Stomach smooth muscle (tissue), 2 donors: ENCODE results near the gene TNFRSF25.

Experiments used
- H3K27ac ChIP-seq: one replicate; pipeline ENCODE4 v1.7.0; 2013; ENCODE audit warnings: mild to moderate bottlenecking, low read length, inconsistent platforms
- H3K27me3 ChIP-seq, 2 donors: one replicate each; pipeline ENCODE4 v1.7.0; 2013; ENCODE audit warnings: low read length in 2 of 2; ENCODE audit not compliant: insufficient read depth in 2 of 2, control insufficient read depth in 1 of 2
- H3K36me3 ChIP-seq, 2 donors: one replicate each; pipeline ENCODE4 v1.7.0; 2013; ENCODE audit warnings: low read length in 2 of 2; ENCODE audit not compliant: control insufficient read depth in 2 of 2, insufficient read depth in 2 of 2
- H3K4me1 ChIP-seq: one replicate; pipeline ENCODE4 v1.7.0; 2013; ENCODE audit warnings: low read length; ENCODE audit not compliant: control insufficient read depth, insufficient read depth
- H3K4me3 ChIP-seq, 2 donors: one replicate each; pipeline ENCODE4 v1.7.0; 2013; ENCODE audit warnings: low read length in 2 of 2
- H3K9ac ChIP-seq, 2 donors: one replicate each; pipeline ENCODE4 v1.7.0; 2013; ENCODE audit warnings: low read length in 2 of 2, mild to moderate bottlenecking in 1 of 2
- H3K9me3 ChIP-seq, 2 donors: one replicate each; pipeline ENCODE4 v1.7.0; 2013; ENCODE audit warnings: low read length in 2 of 2; ENCODE audit not compliant: control insufficient read depth in 2 of 2
- donor health status: healthy.
- donor health status: Pancreatic carcinoma.

The TNFRSF25 gene

GRCh38 chr1:6486433-6487011, 20.5 kb upstream of the TNFRSF25 start:
- no peak overlapping the region for H3K4me3 ChIP-seq
- H3K9ac ChIP-seq, result no peak overlapping the region
- peaks cover 10 to 20% of the 10 kb centered on the region in 2 donors for H3K27me3 ChIP-seq

DNA sequence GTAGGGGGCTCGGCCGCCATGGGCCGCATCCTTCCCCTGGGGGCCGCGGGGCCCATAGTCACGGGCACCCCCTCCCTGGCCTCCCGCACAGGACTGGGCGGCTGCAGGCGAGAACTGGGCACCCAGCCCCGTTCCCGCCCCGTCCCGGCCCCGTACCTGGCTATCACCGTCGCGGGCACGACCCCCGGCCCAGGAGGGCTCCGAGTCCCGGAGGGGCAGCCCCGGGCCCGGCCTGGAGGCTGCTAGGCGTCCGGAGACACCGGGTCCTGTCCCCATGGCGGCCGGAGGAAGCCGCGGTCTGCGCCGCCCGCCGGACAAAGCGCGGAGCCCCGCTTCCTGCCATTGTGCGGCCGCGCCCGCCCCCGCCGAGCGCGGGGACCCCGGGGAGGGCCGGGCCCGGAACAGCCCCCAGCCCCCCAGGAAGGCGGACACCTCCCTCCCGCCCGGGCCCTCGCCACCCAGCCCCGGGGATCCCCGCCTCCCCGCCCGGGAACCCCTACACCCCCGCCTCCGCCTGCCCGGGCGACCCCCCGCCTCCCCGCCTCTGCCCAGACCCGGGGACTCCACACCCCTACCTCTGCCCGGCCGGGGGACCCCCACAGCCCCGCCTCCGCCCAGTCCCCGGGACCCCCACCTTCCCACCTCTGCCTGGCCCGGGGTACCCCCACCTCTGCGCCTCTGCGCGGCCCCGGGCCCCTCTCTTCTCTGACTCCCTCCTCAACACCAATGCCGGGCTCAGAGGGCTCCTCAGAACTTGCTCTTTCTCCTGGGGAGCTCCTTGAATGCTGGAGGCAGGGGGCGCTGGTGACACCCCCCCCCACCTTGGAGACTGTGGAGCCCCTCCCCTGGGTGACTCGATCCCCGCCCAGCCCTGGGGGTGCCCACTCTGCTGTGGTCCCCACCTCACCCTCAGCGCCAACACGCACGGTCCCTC, 19.5 kb upstream of the TNFRSF25 start:
- no peaks in the 10 kb centered on the region for H3K9me3 ChIP-seq
- H3K36me3 ChIP-seq, result no peaks in the 10 kb centered on the region
- H3K27me3 ChIP-seq, result peaks cover 10 to 20% of the 10 kb centered on the region in 2 donors
- no peak overlapping the region for H3K27ac ChIP-seq
- H3K4me3 ChIP-seq, result peak overlapping the region in 1 of 2 donors; percentile 29
- no peak overlapping the region for H3K9ac ChIP-seq
- peaks cover 30% of the 10 kb centered on the region for H3K4me1 ChIP-seq

More at GRCh38 chr1:6486433-6487011, 20.5 kb upstream of the TNFRSF25 start:
- Histone ChIP-seq H3K27ac (no peak overlapping the region), H3K4me1 (peaks cover 41% of the 10 kb centered on the region), H3K9me3 (no peaks in the 10 kb centered on the region), H3K36me3 (no peaks in the 10 kb centered on the region)

DNA sequence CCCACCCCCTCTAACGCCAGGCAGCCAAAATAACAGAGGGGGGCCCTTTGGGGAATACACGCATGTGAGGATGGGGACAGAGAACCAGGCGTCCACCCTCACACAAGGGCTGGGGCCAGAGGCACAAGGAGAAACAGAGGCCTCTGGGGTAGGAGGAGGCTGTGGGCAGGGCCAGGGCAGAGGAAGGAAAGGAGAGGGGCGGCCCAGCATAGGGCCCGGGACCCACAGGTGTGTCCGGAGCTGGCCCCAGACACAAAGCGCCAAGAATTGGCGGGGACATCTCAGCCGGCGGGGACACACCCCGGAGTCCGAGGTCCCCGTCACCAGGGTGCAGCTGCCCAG, 18.8 kb upstream of the TNFRSF25 start:
- no peak overlapping the region for H3K27ac ChIP-seq

GRCh38 chr1:6483761-6484117, 17.8 kb upstream of the TNFRSF25 start:
- H3K36me3 ChIP-seq, result no peaks in the 10 kb centered on the region
- no peak overlapping the region for H3K4me3 ChIP-seq
- no peak overlapping the region for H3K9ac ChIP-seq
- no peaks in the 10 kb centered on the region for H3K9me3 ChIP-seq
- peaks cover 17% of the 10 kb centered on the region for H3K4me1 ChIP-seq
- H3K27ac ChIP-seq, result no peak overlapping the region
- H3K27me3 ChIP-seq, result peaks cover 10 to 17% of the 10 kb centered on the region in 2 donors

More for the DNA sequence above, 18.8 kb upstream of the TNFRSF25 start:
- Histone ChIP-seq H3K4me1 (peaks cover 23% of the 10 kb centered on the region), H3K36me3 (no peaks in the 10 kb centered on the region), H3K9ac (no peak overlapping the region), H3K4me3 (peak overlapping the region in 1 of 2 donors; percentile 29), H3K9me3 (no peaks in the 10 kb centered on the region), H3K27me3 (peaks cover 10 to 20% of the 10 kb centered on the region in 2 donors)

DNA sequence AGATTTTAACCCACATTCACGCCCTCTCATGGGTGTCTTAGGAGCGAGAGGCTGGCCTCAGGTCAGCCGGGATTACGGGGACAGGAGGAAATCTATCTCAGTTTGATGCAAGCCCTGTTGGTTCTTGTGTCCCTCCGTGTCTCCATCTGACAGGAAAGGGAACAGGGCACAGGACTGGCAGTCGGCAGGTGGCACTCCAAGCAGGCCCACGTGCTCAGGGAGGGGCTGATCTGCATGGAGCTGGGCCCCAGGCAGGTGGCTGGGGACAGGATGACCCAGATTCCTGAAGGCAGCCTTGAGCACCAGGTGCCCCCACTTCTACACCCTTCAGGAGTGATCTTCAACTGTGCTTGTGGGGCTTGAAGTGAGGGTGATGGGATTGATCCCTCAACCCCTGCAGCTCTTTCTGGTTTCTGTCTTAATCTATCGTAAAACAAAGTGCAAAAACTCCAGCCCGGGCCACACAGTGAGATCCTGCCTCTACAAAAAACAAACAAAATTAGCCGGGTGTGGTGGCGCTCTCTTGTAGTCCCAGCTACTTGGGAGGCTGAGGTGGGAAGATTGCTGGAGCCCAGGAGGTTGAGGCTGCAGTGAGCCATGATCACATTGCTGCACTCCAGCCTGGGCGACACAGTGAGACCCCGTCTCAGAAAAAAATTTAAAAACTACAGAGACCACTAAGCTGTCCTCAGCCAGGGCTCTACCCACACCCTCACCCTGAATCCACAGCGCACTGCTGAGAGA, 17.2 kb upstream of the TNFRSF25 start:
- no peak overlapping the region for H3K27ac ChIP-seq
- no peaks in the 10 kb centered on the region for H3K36me3 ChIP-seq
- peaks cover 10 to 17% of the 10 kb centered on the region in 2 donors for H3K27me3 ChIP-seq
- no peak overlapping the region for H3K4me3 ChIP-seq
- H3K9ac ChIP-seq, result no peak overlapping the region
- no peaks in the 10 kb centered on the region for H3K9me3 ChIP-seq
- H3K4me1 ChIP-seq, result peaks cover 17% of the 10 kb centered on the region

DNA sequence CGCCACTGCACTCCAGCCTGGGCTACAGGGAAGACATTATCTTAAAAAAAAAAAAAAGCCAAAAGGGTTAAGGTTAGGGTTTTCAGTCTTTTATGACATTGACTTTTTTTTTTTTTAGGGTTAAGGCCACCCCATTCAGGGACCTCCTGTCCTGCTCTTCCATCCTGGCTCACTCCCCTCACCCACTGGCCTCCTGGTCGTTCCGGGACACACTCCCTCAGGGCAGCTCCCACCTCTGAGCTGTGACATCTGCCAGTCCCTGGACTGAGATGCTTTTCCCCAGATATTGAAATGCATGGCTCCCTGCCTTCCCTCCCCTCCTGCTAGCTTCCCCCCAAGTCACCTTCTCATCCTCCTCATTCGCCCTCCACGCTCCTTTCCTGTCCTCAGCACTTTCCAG, 15.8 kb upstream of the TNFRSF25 start:
- Histone ChIP-seq H3K4me3 (no peak overlapping the region), H3K27ac (no peak overlapping the region), H3K4me1 (peaks cover 17% of the 10 kb centered on the region), H3K27me3 (peaks cover 9 to 17% of the 10 kb centered on the region in 2 donors), H3K9ac (no peak overlapping the region), H3K9me3 (no peaks in the 10 kb centered on the region), H3K36me3 (no peaks in the 10 kb centered on the region)

GRCh38 chr1:6477039-6477820, 11.3 kb upstream of the TNFRSF25 start:
- Histone ChIP-seq H3K27me3 (no peaks in the 10 kb centered on the region), H3K9me3 (no peaks in the 10 kb centered on the region), H3K36me3 (peaks cover 0 to 2% of the 10 kb centered on the region in 2 donors), H3K4me3 (no peak overlapping the region), H3K4me1 (no peaks in the 10 kb centered on the region), H3K27ac (no peak overlapping the region), H3K9ac (no peak overlapping the region)

DNA sequence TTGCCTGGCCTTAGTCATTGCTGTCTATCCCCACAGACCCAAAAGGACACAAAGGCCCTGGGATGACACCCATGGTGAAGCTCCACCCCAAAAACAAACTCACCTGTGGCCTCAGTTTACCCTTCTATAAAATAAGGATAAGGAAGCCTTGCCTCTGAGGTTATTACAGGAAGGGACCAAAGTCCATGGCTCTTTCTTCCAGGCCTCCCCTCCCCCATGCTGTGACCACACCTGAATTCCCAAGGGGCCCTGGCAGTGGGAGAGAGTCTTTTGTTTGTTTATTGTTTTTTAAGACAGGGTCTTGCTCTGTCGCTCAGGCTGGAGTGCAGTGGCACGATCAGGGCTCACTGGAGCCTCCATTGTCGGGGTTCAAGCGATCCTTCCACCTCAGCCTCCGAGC, 10.5 kb upstream of the TNFRSF25 start:
- Histone ChIP-seq H3K4me3 (no peak overlapping the region), H3K4me1 (no peaks in the 10 kb centered on the region), H3K9me3 (no peaks in the 10 kb centered on the region), H3K9ac (no peak overlapping the region), H3K27ac (no peak overlapping the region), H3K27me3 (no peaks in the 10 kb centered on the region), H3K36me3 (peaks cover 0 to 2% of the 10 kb centered on the region in 2 donors)

- no peak overlapping the region for H3K27ac ChIP-seq
- no peaks in the 10 kb centered on the region for H3K9me3 ChIP-seq
- H3K4me3 ChIP-seq, result no peak overlapping the region
- H3K4me1 ChIP-seq, result no peaks in the 10 kb centered on the region
- no peaks in the 10 kb centered on the region for H3K27me3 ChIP-seq
- no peak overlapping the region for H3K9ac ChIP-seq
- peaks cover 0 to 2% of the 10 kb centered on the region in 2 donors for H3K36me3 ChIP-seq
These were observed 9.6 kb upstream of the TNFRSF25 start for GRCh38 chr1:6475381-6476133.
